ENCODE measurements around the gene SLC26A9. TPM values are rescaled to one million over a fixed set of nuclear protein-coding genes. Genes with fewer than 3 reads are reported as not detected.

SLC26A9 gene
- total and polyA plus RNA-seq, 2 donors from 2014 or later: 0.69 to 5.9 TPM

DNA sequence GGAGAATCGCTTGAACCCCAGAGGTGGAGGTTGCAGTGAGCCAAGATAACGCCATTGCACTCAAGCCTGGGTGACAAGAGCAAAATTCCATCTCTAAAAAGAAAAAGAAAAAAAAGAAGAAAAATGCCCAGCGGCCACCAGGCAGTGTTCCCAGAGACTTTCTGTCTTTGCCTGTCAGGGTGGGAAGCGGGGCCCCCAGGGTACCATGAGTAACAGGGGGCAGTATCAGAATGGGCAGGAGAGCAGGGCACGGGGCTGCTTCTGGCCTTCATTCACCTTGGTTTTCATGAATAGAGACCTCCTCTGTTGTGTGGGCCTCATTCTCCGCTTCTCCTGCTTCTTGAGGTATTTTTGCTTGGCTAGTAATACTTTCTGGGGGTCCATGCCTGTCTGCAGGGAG is 20.4 kb downstream of the SLC26A9 start:
- no peaks in the 10 kb centered on the region for H3K9me3 ChIP-seq (ENCODE audit: control insufficient read depth in 2 of 3, insufficient read depth in 1 of 3, low read length in 3 of 3)
- H3K4me1 ChIP-seq (ENCODE audit: control insufficient read depth in 2 of 3, insufficient read depth in 2 of 3, low read depth in 1 of 3, low read length in 3 of 3): peaks cover 0 to 8% (median 4%) of the 10 kb centered on the region in 3 donors
- no peak overlapping the region for H3K27ac ChIP-seq (ENCODE audit: low read depth in 2 of 2, low read length in 2 of 2)
- FAIRE-seq (no peak), DNase-seq (peak in 1 of 5 donors; percentile 6)
- no peak overlapping the region for H3K4me3 ChIP-seq (ENCODE audit: low read length in 3 of 3)
- H3K36me3 ChIP-seq (ENCODE audit: control insufficient read depth in 2 of 3, insufficient read depth in 3 of 3, low read length in 3 of 3): no peaks in the 10 kb centered on the region
- H3K27me3 ChIP-seq (ENCODE audit: control insufficient read depth, insufficient read depth, low read length): no peaks in the 10 kb centered on the region
- intact Hi-C loops (cut with DNase I): loop anchor here (10.0 kb wide), 1 partner anchor 192 kb away; the partner anchor contains the start of gene AVPR1B
- no peak overlapping the region for H3K9ac ChIP-seq (ENCODE audit: low read length in 3 of 3)
- TF ChIP-seq, protein P1, sequence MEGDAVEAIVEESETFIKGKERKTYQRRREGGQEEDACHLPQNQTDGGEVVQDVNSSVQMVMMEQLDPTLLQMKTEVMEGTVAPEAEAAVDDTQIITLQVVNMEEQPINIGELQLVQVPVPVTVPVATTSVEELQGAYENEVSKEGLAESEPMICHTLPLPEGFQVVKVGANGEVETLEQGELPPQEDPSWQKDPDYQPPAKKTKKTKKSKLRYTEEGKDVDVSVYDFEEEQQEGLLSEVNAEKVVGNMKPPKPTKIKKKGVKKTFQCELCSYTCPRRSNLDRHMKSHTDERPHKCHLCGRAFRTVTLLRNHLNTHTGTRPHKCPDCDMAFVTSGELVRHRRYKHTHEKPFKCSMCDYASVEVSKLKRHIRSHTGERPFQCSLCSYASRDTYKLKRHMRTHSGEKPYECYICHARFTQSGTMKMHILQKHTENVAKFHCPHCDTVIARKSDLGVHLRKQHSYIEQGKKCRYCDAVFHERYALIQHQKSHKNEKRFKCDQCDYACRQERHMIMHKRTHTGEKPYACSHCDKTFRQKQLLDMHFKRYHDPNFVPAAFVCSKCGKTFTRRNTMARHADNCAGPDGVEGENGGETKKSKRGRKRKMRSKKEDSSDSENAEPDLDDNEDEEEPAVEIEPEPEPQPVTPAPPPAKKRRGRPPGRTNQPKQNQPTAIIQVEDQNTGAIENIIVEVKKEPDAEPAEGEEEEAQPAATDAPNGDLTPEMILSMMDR (IDR thresholded peaks at IDR 0.05; ENCODE audit: borderline replicate concordance, extremely low read depth, insufficient read depth): no peak

DNA sequence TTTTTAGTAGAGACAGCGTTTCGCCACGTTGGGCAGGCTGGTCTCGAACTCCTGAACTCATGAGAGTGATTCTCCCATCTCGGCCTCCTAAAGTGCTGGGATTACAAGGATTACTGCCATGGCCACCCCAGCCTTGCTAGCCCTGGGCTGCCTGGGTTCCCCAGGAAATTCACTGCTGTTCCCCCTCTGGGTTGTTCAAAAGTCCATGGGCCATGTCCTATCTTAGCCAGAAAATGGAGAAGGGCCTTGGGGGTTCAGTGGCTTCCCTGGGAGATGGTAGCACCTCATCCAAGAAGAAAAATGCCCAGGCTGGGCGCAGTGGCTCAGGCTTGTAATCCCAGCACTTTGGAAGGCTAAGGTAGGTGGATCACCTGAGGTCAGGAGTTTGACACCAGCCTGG is 20.9 kb downstream of the SLC26A9 start:
- H3K27ac ChIP-seq (ENCODE audit: low read depth in 2 of 2, low read length in 2 of 2): no peak overlapping the region
- intact Hi-C loops (cut with DNase I): loop anchor here (10.0 kb wide), 1 partner anchor 192 kb away; the partner anchor contains the start of gene AVPR1B

DNA sequence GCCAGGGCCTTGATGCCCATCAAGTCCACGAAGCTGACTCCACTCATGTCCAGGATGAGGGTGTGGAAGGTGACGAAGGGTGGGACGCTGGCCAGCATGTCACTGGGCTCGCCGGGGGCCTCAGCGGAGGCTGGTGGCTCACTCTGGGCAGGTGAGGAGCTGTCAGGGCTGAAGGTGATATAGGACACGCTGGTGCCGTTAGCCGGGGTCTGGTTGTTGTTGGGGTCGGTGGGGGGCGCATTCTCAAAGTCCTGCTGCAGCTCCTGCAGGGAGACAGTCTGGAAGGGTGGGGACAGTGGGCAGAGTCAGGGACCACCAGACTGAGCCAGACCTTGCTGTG is 21.7 kb downstream of the SLC26A9 start:
- intact Hi-C loops (cut with DNase I): loop anchor here (10.0 kb wide), 1 partner anchor 193 kb away; the partner anchor contains the start of gene AVPR1B
- no peaks in the 10 kb centered on the region for H3K27me3 ChIP-seq (ENCODE audit: control insufficient read depth, insufficient read depth, low read length)
- DNase-seq (peak in 2 of 5 donors; percentile 20 to 54), FAIRE-seq (no peak)
- no peak overlapping the region for H3K27ac ChIP-seq (ENCODE audit: low read depth in 2 of 2, low read length in 2 of 2)
- H3K4me1 ChIP-seq (ENCODE audit: control insufficient read depth in 2 of 3, insufficient read depth in 2 of 3, low read depth in 1 of 3, low read length in 3 of 3): peaks cover 0 to 8% (median 7%) of the 10 kb centered on the region in 3 donors
- H3K36me3 ChIP-seq (ENCODE audit: control insufficient read depth in 2 of 3, insufficient read depth in 3 of 3, low read length in 3 of 3): no peaks in the 10 kb centered on the region
- no peak overlapping the region for H3K9ac ChIP-seq (ENCODE audit: low read length in 3 of 3)
- H3K9me3 ChIP-seq (ENCODE audit: control insufficient read depth in 2 of 3, insufficient read depth in 1 of 3, low read length in 3 of 3): no peaks in the 10 kb centered on the region
- TF ChIP-seq, protein P1 (IDR thresholded peaks at IDR 0.05; ENCODE audit: borderline replicate concordance, extremely low read depth, insufficient read depth): no peak
- no peak overlapping the region for H3K4me3 ChIP-seq (ENCODE audit: low read length in 3 of 3)

More for the DNA sequence above, 20.9 kb downstream of the SLC26A9 start:
- Histone ChIP-seq H3K9ac (ENCODE audit: low read length in 3 of 3) (no peak overlapping the region), H3K4me1 (ENCODE audit: control insufficient read depth in 2 of 3, insufficient read depth in 2 of 3, low read depth in 1 of 3, low read length in 3 of 3) (peaks cover 0 to 8% (median 4%) of the 10 kb centered on the region in 3 donors), H3K27me3 (ENCODE audit: control insufficient read depth, insufficient read depth, low read length) (no peaks in the 10 kb centered on the region), H3K4me3 (ENCODE audit: low read length in 3 of 3) (no peak overlapping the region), H3K9me3 (ENCODE audit: control insufficient read depth in 2 of 3, insufficient read depth in 1 of 3, low read length in 3 of 3) (no peaks in the 10 kb centered on the region), H3K36me3 (ENCODE audit: control insufficient read depth in 2 of 3, insufficient read depth in 3 of 3, low read length in 3 of 3) (no peaks in the 10 kb centered on the region)
- no peak for FAIRE-seq
- TF ChIP-seq, protein P1 (IDR thresholded peaks at IDR 0.05; ENCODE audit: borderline replicate concordance, extremely low read depth, insufficient read depth): no peak
- DNase-seq: peak in 1 of 5 donors; percentile 32

All from kidney (tissue), 14 donors.